Motor neuron (in vitro differentiated cells): ENCODE data around the gene NFYC. TPM values are rescaled to one million over a fixed set of nuclear protein-coding genes. Genes with fewer than 3 reads are reported as not detected.
"Not testable (repeated sequence)": the region's sequence is repeated elsewhere in the genome, so short reads cannot be mapped to it uniquely, and the experiment has no call there.

Source experiments
- ATAC-seq, 8 experiments: fragments of 200-7000 bp; cut with Tn5 transposase; replicated peaks in 6 of 8; 2 replicates each; pipeline ENCODE4 v1.8.0; 2021; ENCODE audit warnings: mild to moderate bottlenecking in 8 of 8, moderate library complexity in 8 of 8
- H3K27ac ChIP-seq, 2 donors: fragments of 250-450 bp; sonication (Bioruptor Pico); 2 replicates each; pipeline ENCODE4 v1.9.0; 2021; ENCODE audit warnings: antibody characterized with exemption in 2 of 2, mild to moderate bottlenecking in 2 of 2, moderate library complexity in 1 of 2
- H3K4me1 ChIP-seq, 2 donors: fragments of 250-450 bp; sonication (Bioruptor Pico); replicated peaks in 1 of 2; 2 replicates each; pipeline ENCODE4 v1.6.1; 2021; ENCODE audit warnings: antibody characterized with exemption in 2 of 2, mild to moderate bottlenecking in 2 of 2, moderate library complexity in 1 of 2
- H3K4me3 ChIP-seq, 5 donors: fragments of 250-450 bp; sonication (Bioruptor Pico); 2 replicates each; pipeline ENCODE4 v1.9.0; 2021; ENCODE audit warnings: antibody characterized with exemption in 5 of 5, mild to moderate bottlenecking in 5 of 5, moderate library complexity in 4 of 5
- WGBS, 10 experiments: fragments of 450-650 bp; shearing (Covaris generic); methylation state at CpG; one replicate each; pipeline ENCODE4 v1.0.0; 2022; 5-methylcytosine and 5-hydroxymethylcytosine counted together
- in situ Hi-C, 9 experiments: fragments of 400-800 bp; cut with MboI; loops; one replicate each; pipeline ENCODE4 v1.15.0; 2021; ENCODE audit warnings: low sequenced_read_pairs in 9 of 9, low pct_unique_long_range_greater_than_20kb in 2 of 9; ENCODE audit not compliant: unreplicated experiment in 9 of 9
- total RNA-seq, 8 experiments: library from RNA; unstranded; fragments of 300-600 nt; gene quantifications; 2 replicates each; pipeline versions ENCODE4 v1.2.3 to v1.2.4, GENCODE V29; 2022

The NFYC gene
- total RNA-seq, 8 experiments from 2014 or later: 30.0 to 83.7 (median 65.7) TPM

GRCh38 chr1:40701684-40702083, 10.2 kb downstream of the NFYC start:
- no peak overlapping the region for H3K27ac ChIP-seq
- in situ Hi-C loops: no loop called here
- no peaks in the 10 kb centered on the region for H3K4me1 ChIP-seq
- no peak overlapping the region for H3K4me3 ChIP-seq
- no peak for ATAC-seq
- WGBS, 10 experiments: 55 to 100% (median 77%) methylated on average over 1 to 3 of the region's 3 CpGs; no CpG with 5 or more reads in 2 of the 10 experiments

- H3K4me3 ChIP-seq, in situ Hi-C loops, ATAC-seq, H3K27ac ChIP-seq, H3K4me1 ChIP-seq: not testable (repeated sequence)
- 80 to 100% (median 95%) methylated on average over 1 to 7 of the region's 9 CpGs; no CpG with 5 or more reads in 4 of the 10 experiments for WGBS, 10 experiments
These were observed 11.3 kb downstream of the NFYC start for GRCh38 chr1:40702810-40703209.

GRCh38 chr1:40703316-40703715, 11.8 kb downstream of the NFYC start:
- peak in 4 of 8 experiments; percentile 16 to 74 (median 26) for ATAC-seq
- no peak overlapping the region for H3K27ac ChIP-seq
- in situ Hi-C loops: no loop called here
- no peak overlapping the region for H3K4me3 ChIP-seq
- peaks cover 2 to 5% of the 10 kb centered on the region in 2 donors for H3K4me1 ChIP-seq
- 80 to 100% (median 94%) methylated on average over 1 to 3 of the region's 3 CpGs; no CpG with 5 or more reads in 2 of the 10 experiments for WGBS, 10 experiments

- in situ Hi-C loops: no loop called here
- Histone ChIP-seq H3K4me1 (peaks cover 5% of the 10 kb centered on the region in 2 donors), H3K4me3 (no peak overlapping the region), H3K27ac (no peak overlapping the region)
- WGBS, 10 experiments: 68 to 100% (median 90%) methylated on average over 1 to 3 of the region's 3 CpGs
- ATAC-seq: no peak
These were observed 13.6 kb downstream of the NFYC start for GRCh38 chr1:40704817-40705733.

- H3K4me1 ChIP-seq: peaks cover 9 to 15% of the 10 kb centered on the region in 2 donors
- WGBS, 10 experiments: 60 to 100% (median 93%) methylated on average over 1 to 4 of the region's 4 CpGs; no CpG with 5 or more reads in 1 of the 10 experiments
- in situ Hi-C loops: no loop called here
- no peak overlapping the region for H3K4me3 ChIP-seq
- no peak overlapping the region for H3K27ac ChIP-seq
- no peak for ATAC-seq
These were observed 15.1 kb downstream of the NFYC start for GRCh38 chr1:40706626-40707025.

GRCh38 chr1:40708750-40709099, 17.2 kb downstream of the NFYC start:
- peak; percentile 83 to 93 (median 90) for ATAC-seq
- 0 to 6% (median 1%) methylated on average over 1 to 3 of the region's 3 CpGs for whole genome bisulfite sequencing, 10 experiments
- Histone ChIP-seq H3K4me1 (peaks cover 14 to 22% of the 10 kb centered on the region in 2 donors), H3K27ac (peak overlapping the region in 1 of 2 donors; percentile 68), H3K4me3 (peak overlapping the region; percentile 42 to 72 (median 52))
- in situ Hi-C loops: no loop called here

GRCh38 chr1:40709100-40709801, 17.7 kb downstream of the NFYC start:
- in situ Hi-C loops: no loop called here
- H3K27ac ChIP-seq: peak overlapping the region in 1 of 2 donors; percentile 68
- ATAC-seq: peak; percentile 95 to 99 (median 98)
- WGBS, 10 experiments: 0 to 6% (median 0%) methylated on average over 4 to 10 of the region's 10 CpGs; no CpG with 5 or more reads in 1 of the 10 experiments
- H3K4me1 ChIP-seq: peaks cover 14 to 22% of the 10 kb centered on the region in 2 donors
- H3K4me3 ChIP-seq: peak overlapping the region; percentile 42 to 72 (median 52)

GRCh38 chr1:40709802-40710278, 18.3 kb downstream of the NFYC start:
- H3K4me1 ChIP-seq: peaks cover 14 to 22% of the 10 kb centered on the region in 2 donors
- peak overlapping the region in 1 of 2 donors; percentile 32 for H3K27ac ChIP-seq
- in situ Hi-C loops: no loop called here
- H3K4me3 ChIP-seq: peak overlapping the region; percentile 42 to 72 (median 52)
- ATAC-seq: no peak
- 0 to 7% (median 0%) methylated on average over 2 to 3 of the region's 3 CpGs for WGBS, 10 experiments

- WGBS, 10 experiments: 0 to 23% (median 0%) methylated on average over 1 to 7 of the region's 7 CpGs; no CpG with 5 or more reads in 1 of the 10 experiments
- peak overlapping the region; percentile 42 to 72 (median 52) for H3K4me3 ChIP-seq
- peaks cover 14 to 22% of the 10 kb centered on the region in 2 donors for H3K4me1 ChIP-seq
- ATAC-seq: no peak
- in situ Hi-C loops: no loop called here
- H3K27ac ChIP-seq: peak overlapping the region in 1 of 2 donors; percentile 63
These were observed 19.2 kb downstream of the NFYC start for GRCh38 chr1:40710581-40711315.

GRCh38 chr1:40711465-40712404, 20.2 kb downstream of the NFYC start:
- H3K4me1 ChIP-seq: peaks cover 14 to 22% of the 10 kb centered on the region in 2 donors
- in situ Hi-C loops: no loop called here
- 0 to 54% (median 34%) methylated on average over 1 to 3 of the region's 3 CpGs for WGBS, 10 experiments
- no peak for ATAC-seq
- no peak overlapping the region for H3K27ac ChIP-seq
- H3K4me3 ChIP-seq: peak overlapping the region in 4 of 5 donors; percentile 2 to 72 (median 55)

- Histone ChIP-seq H3K4me1 (peaks cover 14 to 28% of the 10 kb centered on the region in 2 donors), H3K4me3 (peak overlapping the region in 1 of 5 donors; percentile 52), H3K27ac (no peak overlapping the region)
- in situ Hi-C loops: no loop called here
- no peak for ATAC-seq
- WGBS, 10 experiments: 58 to 100% (median 92%) methylated on average over 1 to 5 of the region's 5 CpGs; no CpG with 5 or more reads in 2 of the 10 experiments
These were observed 21.0 kb downstream of the NFYC start for GRCh38 chr1:40712405-40712944.
